SIG-M5 treated with dmso at 0.1 percent for 504 hours (cell line): ENCODE measurements around the gene SLC25A45.
A peak's percentile ranks its signal among the peaks of the same experiment; 100 is the strongest.

Experiments
- DNase-seq: peaks from one replicate; lab custom pipeline; 2025; ENCODE audit not compliant: unreplicated experiment; lab: John Stamatoyannopoulos, UW

Gene SLC25A45

DNA sequence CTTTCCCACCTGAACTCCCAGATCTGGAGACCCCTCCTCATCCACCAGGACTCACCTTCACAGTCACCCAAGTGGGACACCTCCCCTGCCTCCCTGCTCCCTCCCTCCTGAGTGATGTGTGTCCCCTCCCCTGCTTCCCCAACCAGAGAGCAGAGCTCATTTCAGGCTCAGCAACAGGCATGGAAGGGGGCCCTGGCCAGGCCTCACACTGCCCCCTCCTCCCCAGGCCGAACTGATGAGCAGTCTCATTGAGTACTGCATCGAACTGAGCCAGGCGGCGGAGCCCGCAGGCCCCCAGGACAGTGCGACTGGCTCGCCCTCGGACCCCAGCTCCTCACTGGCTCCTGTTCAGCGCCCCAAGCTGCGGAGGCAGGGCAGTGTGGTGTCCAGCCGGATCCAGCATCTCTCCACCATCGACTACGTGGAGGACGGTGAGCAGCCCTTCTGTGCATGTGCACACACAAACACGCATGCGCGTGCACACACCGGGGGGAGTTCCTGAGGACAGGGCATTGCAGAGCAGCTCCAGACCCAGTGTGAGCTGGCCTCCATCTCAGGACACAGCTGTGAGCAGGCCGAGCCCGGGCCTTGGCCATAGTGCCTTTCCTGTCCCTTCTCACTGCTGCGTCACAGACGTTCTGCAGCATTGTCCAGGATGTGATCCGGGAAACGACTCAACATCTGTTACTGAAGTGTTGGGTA, 22.3 kb upstream of the SLC25A45 start:
- no peak for DNase-seq

DNA sequence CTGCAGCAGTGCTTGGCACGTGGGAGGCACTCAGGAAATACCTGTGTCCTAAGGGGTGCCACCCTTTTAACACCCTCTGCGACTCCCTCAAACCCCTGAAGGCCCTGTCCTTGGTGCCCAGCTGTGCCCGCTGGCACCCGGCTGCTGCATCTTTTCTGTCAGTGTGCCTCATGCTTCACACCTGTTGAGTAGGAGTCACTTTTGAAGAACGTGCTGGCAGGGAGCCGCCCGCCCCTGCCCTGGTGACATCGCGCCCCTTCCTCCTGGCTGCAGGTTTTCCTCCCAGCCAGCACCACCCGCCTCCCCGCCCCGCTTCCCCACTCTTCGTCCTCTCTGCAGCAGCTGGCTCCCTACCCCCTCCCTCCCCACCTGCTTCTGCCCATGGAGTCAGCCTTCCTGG, 21.8 kb upstream of the SLC25A45 start:
- DNase-seq, result no peak

DNA sequence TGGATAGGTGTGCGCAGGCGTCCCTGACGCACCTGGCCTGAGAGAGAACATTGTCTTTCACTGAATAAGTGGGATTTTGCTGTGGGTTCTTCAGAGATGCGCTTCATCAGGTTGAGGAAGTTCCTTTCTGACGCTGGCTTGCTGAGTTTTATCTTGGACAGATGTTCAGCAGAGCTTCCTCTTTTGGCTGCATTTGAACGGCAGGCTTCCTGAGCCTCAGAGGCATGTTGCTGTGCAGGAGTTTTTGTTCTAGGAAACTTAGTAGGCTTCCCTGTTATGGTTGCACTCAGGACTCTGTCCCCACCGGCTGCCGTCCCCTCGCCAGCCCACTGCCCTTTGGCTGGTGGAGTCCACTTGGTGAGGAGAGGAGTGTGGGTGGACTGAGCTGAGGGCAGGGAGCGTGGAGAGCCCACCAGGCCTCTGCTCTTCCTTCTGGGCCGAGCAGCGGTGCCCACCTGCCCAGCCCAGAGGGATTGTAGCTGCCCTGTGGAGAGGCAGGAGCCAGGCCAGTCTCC, 21.2 kb upstream of the SLC25A45 start:
- DNase-seq, result peak; percentile 80

- DNase-seq, result no peak
Observed at GRCh38 chr11:65402790-65403189, 20.3 kb upstream of the SLC25A45 start.

DNA sequence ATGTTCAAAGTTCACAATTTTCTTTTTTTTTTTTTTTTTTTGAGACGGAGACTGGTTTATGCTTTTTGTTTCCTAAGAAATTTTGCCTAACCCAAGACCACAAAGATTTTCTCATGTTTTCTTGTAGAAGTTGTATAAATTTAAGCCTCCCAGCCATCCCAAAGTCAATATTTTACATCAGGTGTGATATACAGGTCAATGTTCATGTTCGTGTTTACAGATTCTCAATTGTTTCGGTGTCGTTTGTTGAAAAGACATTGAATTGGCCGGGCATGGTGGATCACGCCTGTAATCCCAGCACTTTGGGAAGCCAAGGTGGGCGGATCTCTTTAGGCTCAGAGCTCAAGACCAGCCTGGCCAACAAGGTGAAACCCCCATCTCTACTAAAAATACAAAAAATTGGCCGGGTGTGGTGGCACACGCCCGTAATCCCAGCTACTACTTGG, 19.4 kb upstream of the SLC25A45 start:
- no peak for DNase-seq

- no peak for DNase-seq
Observed at GRCh38 chr11:65401073-65401802, 18.8 kb upstream of the SLC25A45 start.

DNA sequence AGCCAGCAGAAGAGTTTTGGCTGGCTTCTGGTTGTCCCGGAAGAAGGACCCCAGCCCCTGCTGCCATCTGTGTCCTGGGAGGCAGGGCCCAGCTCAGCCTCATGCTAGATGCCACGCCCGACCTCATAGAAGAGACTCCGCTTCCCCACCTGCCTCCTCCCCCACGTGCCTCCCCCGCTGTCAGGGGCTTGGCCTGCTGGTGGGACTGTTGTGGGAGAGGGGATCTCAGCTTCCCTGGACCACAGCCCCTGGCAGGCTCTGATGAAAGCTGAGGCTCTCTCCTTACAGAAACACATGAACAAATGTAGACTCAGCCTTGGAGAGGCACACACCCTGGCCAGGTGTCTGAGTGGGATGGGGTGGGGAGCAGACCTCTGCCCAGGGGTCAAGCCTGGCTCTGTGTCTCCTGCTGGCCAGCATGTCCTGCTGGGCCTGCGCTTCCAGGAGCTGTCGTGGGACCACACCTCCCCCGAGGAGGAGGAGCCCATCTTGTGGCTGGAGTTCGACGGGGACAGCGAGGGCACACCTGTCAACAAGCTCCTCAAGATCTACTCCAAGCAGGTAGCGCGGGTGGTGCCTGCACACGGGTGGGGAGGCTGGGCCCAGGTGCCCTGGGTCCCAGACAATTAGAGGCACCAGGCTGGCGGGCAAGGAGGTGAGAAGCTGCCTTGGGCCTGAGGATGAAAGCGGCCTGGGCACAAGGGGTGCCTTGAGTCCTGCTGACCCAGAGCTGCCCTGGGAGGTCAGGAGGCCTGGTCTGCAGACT, 18.0 kb upstream of the SLC25A45 start:
- DNase-seq, result no peak

DNA sequence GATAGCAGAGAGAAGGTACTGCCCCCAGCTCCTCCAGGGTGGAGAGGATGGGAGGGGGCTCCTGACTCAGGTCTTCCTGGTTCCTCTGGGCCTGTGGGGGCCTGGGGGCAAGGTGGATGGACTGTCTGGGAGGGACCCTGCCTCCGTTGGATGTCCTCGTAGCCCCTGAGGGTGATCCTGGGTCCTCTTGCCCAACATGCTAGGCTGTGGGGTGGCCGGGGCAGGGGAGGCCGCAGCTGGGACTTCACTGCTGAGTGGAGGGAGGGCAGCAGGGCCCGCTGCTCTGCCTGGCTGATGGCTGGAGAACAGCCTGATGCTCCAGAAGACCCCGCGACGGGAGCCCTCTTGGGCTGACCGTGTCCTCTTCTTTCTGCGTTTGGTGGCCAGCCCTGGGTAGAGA, 17.4 kb upstream of the SLC25A45 start:
- no peak for DNase-seq

DNA sequence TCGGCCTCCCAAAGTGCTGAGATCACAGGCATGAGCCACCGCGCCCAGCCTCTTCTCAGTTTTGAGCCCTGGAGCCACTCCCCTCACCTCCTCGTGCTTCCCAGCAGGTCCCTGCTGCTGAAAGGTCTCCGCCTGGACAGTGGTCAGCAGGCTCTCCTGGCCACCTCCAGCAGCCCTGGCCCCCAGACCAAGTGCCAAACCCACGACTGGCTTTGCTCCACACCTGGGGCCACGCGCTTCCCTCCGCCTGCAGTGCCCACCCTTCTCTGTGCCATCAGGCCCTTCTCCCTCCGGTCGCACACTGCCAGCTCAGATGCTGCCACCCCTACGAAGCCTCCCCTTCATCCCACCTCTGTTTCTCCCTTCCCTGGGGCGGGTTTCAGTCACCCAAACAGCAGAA, 16.8 kb upstream of the SLC25A45 start:
- no peak for DNase-seq

DNA sequence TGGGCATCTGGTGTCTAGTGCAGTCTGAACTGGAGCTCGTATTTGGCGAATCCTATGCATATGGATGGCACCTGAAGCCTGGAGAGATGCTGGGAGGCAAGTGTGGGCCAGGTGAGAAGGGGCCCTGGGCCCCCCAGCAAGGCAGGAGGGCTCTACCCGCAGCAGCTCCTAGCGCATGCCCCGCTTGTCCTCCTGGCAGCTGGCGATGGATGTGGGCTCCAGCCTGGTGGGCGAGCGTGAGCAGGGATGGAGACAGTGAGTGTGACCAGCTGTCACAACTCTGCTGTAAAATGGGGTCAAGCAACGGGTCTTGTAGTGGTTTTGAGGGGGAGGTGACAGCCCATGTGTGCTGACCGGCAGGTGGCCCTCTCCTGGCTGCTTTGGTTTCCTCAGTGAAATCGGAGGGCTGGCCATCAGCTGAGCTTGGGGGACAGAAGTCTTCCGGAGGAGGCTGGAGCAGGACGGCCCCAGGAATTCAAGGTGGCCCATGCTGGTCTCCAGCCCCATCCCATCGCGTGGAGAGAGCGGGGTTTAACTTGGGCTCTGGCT, 16.0 kb upstream of the SLC25A45 start:
- DNase-seq, result no peak

GRCh38 chr11:65396769-65397745, 14.6 kb upstream of the SLC25A45 start:
- no peak for DNase-seq

GRCh38 chr11:65395961-65396530, 13.6 kb upstream of the SLC25A45 start:
- no peak for DNase-seq

DNA sequence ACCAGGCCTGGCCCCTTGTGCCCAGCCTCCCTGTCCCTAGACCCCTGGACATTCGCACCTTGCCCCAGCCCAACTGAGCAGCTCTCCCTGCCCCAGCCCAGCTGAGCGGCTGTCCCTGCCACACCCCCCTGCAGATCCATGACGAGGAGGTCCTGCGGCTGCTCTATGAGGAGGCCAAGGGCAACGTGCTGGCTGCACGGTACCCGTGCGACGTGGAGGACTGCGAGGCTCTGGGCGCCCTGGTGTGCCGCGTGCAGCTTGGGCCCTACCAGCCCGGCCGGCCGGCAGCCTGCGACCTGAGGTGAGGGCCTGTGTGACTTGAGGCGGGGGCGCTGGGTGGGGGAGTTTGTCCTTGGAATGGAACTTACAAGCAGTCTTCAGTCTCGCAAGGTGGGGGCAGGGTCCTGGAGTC, 11.7 kb upstream of the SLC25A45 start:
- no peak for DNase-seq

GRCh38 chr11:65393513-65394079, 11.2 kb upstream of the SLC25A45 start:
- DNase-seq, result no peak

DNA sequence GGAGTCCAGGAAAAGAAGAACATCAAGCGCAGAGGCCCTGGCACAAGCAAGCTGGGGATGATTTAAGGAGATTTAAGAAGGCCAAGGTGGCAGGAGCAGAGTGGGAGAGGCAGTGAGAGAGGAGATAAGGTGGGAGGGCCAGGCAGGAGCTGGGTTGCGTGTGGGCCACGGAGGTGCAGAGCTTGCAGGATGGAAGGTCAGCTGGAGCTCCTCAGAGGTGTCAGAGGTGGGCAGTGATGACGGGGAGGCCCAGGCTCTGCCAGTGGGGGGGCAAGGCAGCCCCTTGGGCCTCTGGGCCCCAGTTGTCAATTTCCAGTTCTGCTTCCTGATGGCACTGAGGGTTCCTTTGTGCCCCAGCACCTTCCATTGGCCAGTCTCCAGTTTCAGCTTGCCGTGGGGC, 10.5 kb upstream of the SLC25A45 start:
- no peak for DNase-seq

GRCh38 chr11:65392186-65392829, 9.9 kb upstream of the SLC25A45 start:
- no peak for DNase-seq

- DNase-seq, result no peak
Observed at GRCh38 chr11:65390996-65391395, 8.6 kb upstream of the SLC25A45 start.

GRCh38 chr11:65390099-65390941, 7.9 kb upstream of the SLC25A45 start:
- no peak for DNase-seq
